GM12878 (cell line): ENCODE data around the gene VTI1A. TPM values are rescaled to one million over a fixed set of nuclear protein-coding genes. Genes with fewer than 3 reads are reported as not detected.

ENCODE experiments used
- ATAC-seq: fragments of 200-7000 bp; cut with Tn5 transposase; 3 replicates; pipeline ENCODE4 v1.9.1; 2020; ENCODE audit warnings: mild to moderate bottlenecking, moderate library complexity
- BruUV-seq: library from RNA; stranded (reverse); fragments of 400-500 nt; replicated peaks from 2 replicates; lab custom pipeline; 2021; lab: Mats Ljungman, UMichigan
- CTCF ChIA-PET: fragments of 300-600 bp; sonication (Branson Sonifier 250); formaldehyde crosslinking; extraction: SDS; loops from one replicate; lab custom pipeline; 2021; ENCODE audit warnings: inconsistent platforms; lab: Yijun Ruan, JAX
- POLR2A ChIA-PET: fragments of 350-600 bp; formaldehyde crosslinking; extraction: SDS; loops from one replicate; lab custom pipeline; 2021; ENCODE audit warnings: inconsistent platforms; lab: Charles Lee
- RAD21 ChIA-PET: fragments of 300-600 bp; sonication (Branson Sonifier 250); formaldehyde crosslinking; loops from one replicate; lab custom pipeline; 2023; ENCODE audit warnings: antibody characterized with exemption; ENCODE audit not compliant: unreplicated experiment; lab: Charles Lee
- SMC1A ChIA-PET: fragments of 300-600 bp; sonication (Branson Sonifier 250); formaldehyde crosslinking; loops from one replicate; lab custom pipeline; 2023; ENCODE audit not compliant: unreplicated experiment, uncharacterized antibody; lab: Charles Lee
- DNase-seq: peaks from one replicate; pipeline ENCODE4 v3.0.0-alpha.2; 2011; ENCODE audit warnings: low read depth, low spot score
- FAIRE-seq: peaks from 3 replicates; lab custom pipeline; 2011; peaks lifted over from hg19 to GRCh38; lab: Jason Lieb, UNC
- H2AFZ ChIP-seq: 2 replicates; pipeline ENCODE4 v1.6.0; 2011; ENCODE audit warnings: low read depth, low read length, control low read depth; ENCODE audit not compliant: control insufficient read depth
- H3K27ac ChIP-seq: 2 replicates; pipeline ENCODE4 v1.5.1; 2011; ENCODE audit warnings: control low read depth; ENCODE audit not compliant: control insufficient read depth, insufficient read depth
- H3K27me3 ChIP-seq, 2 experiments: replicated peaks in 1 of 2; 2 replicates each; pipeline versions ENCODE4 v1.6.0 to v1.6.1; 2011; ENCODE audit warnings: low read length in 1 of 2; ENCODE audit not compliant: control insufficient read depth in 2 of 2, insufficient read depth in 2 of 2
- H3K36me3 ChIP-seq, 2 experiments: 2 replicates each; pipeline ENCODE4 v1.5.1; 2011; ENCODE audit warnings: low read length in 1 of 2; ENCODE audit not compliant: control insufficient read depth in 2 of 2, insufficient read depth in 2 of 2
- H3K4me1 ChIP-seq: 2 replicates; pipeline ENCODE4 v1.6.1; 2011; ENCODE audit warnings: mild to moderate bottlenecking, low read length, moderate library complexity, mixed read lengths; ENCODE audit not compliant: control insufficient read depth, insufficient read depth
- H3K4me2 ChIP-seq: 2 replicates; pipeline ENCODE4 v1.6.0; 2011; ENCODE audit warnings: control low read depth; ENCODE audit not compliant: control insufficient read depth, insufficient read depth
- H3K4me3 ChIP-seq: fragments of 200-600 bp; sonication (generic); 2 replicates; pipeline ENCODE4 v1.5.1; 2016
- H3K79me2 ChIP-seq: 2 replicates; pipeline ENCODE4 v1.6.0; 2011; ENCODE audit warnings: low read length; ENCODE audit not compliant: control insufficient read depth, insufficient read depth
- H3K9ac ChIP-seq: 2 replicates; pipeline ENCODE4 v1.8.0; 2011; ENCODE audit warnings: low read length, control low read depth, mixed read lengths; ENCODE audit not compliant: control insufficient read depth, insufficient read depth
- H3K9me3 ChIP-seq: replicated peaks from 3 replicates; pipeline ENCODE4 v1.5.1; 2011; ENCODE audit warnings: mild to moderate bottlenecking, low read length; ENCODE audit not compliant: control insufficient read depth, insufficient read depth
- H4K20me1 ChIP-seq: 2 replicates; pipeline ENCODE4 v1.6.0; 2011; ENCODE audit not compliant: control insufficient read depth, insufficient read depth
- CHD2 ChIP-seq: IDR thresholded peaks from 2 replicates; pipeline ENCODE4 v1.6.1; 2011; ENCODE audit warnings: low read depth, low read length, improper control_type of control experiment, borderline replicate concordance
- FOS ChIP-seq: IDR thresholded peaks from 3 replicates; pipeline ENCODE4 v1.6.1; 2011; ENCODE audit warnings: borderline replicate concordance; ENCODE audit not compliant: insufficient read length; ENCODE audit errors: extremely low read depth
- FOXK2 ChIP-seq: fragments of 450-650 bp; IDR thresholded peaks from 2 replicates; pipeline ENCODE4 v1.6.1; 2017; ENCODE audit warnings: mild to moderate bottlenecking, moderate library complexity
- IKZF1 ChIP-seq: fragments of 450-650 bp; conservative IDR thresholded peaks from 2 replicates; pipeline ENCODE4 v1.6.1; 2017; ENCODE audit warnings: antibody characterized with exemption, mild to moderate bottlenecking
- MXI1 ChIP-seq: fragments of 150-350 bp; IDR thresholded peaks from 2 replicates; pipeline ENCODE4 v1.6.1; 2011; ENCODE audit warnings: low read depth, mild to moderate bottlenecking, inconsistent platforms, low read length, improper control_type of control experiment
- PAX5 ChIP-seq: IDR thresholded peaks from 2 replicates; pipeline ENCODE4 v1.6.1; 2011; ENCODE audit warnings: low read depth, low read length, borderline replicate concordance
- RELA ChIP-seq: fragments of 450-650 bp; IDR thresholded peaks from 2 replicates; pipeline ENCODE4 v1.8.0; 2014; ENCODE audit warnings: borderline replicate concordance; ENCODE audit not compliant: partially characterized antibody
- WGBS: methylation state at CpG from one replicate; pipeline ENCODE4 v1.1.6; 2016; ENCODE audit warnings: low lambda C conversion rate; ENCODE audit not compliant: insufficient replicate concordance, insufficient coverage; ENCODE audit errors: missing lambda C conversion rate; 5-methylcytosine and 5-hydroxymethylcytosine counted together
- in situ Hi-C: fragments of 300-500 bp; cut with MboI; formaldehyde crosslinking; loops from 9 replicates; pipeline ENCODE4 v1.14.3; 2018; ENCODE audit warnings: mixed read lengths
- intact Hi-C: fragments of 100-400 bp; cut with micrococcal nuclease; formaldehyde crosslinking; loops from one replicate; pipeline ENCODE4 v1.14.2; 2022; ENCODE audit not compliant: unreplicated experiment
- polyA plus RNA-seq, 11 experiments: library from polyadenylated mRNA; depleted of rRNA in 4 of 11; unstranded in 6 of 11; stranded (reverse) in 5 of 11; fragments of >200 nt; fragmentation: Nextera tagmentation in 4 of 11; fragmentation: Illumina TruSeq in 1 of 11; extraction: Ambion mirVana in 4 of 11; extraction: Trizol in 1 of 11; gene quantifications; 1 replicate in 1 of 11; 2 replicates in 10 of 11; pipeline versions ENCODE4 v1.2.1 to v1.2.3, GENCODE V29; 2011 to 2016; ENCODE audit warnings: inconsistent platforms in 2 of 11, missing spikeins in 2 of 11, low read depth in 1 of 11
- total RNA-seq, 4 experiments: library from RNA; depleted of rRNA in 3 of 4; stranded (reverse); fragments of >200 nt in 3 of 4; fragmentation: Illumina TruSeq in 1 of 4; extraction: Trizol in 1 of 4; gene quantifications; 2 replicates each; pipeline versions ENCODE4 v1.2.1 to v1.2.3, GENCODE V29; 2013 to 2021
- TF ChIP-seq, protein P1 (sequence below): fragments of 150-350 bp; IDR thresholded peaks from 2 replicates; pipeline ENCODE4 v1.6.1; 2014; ENCODE audit warnings: mild to moderate bottlenecking, low read depth, low read length
- TF ChIP-seq, protein P2 (sequence below): IDR thresholded peaks from 2 replicates; pipeline ENCODE4 v1.6.1; 2011; ENCODE audit warnings: mild to moderate bottlenecking, low read depth, low read length, moderate library complexity; ENCODE audit not compliant: insufficient replicate concordance
- TF ChIP-seq, protein P3 (sequence below): IDR thresholded peaks from 2 replicates; pipeline ENCODE4 v1.6.1; 2012; ENCODE audit warnings: low read length, inconsistent platforms
- TF ChIP-seq, protein P4 (sequence below): fragments of 450-650 bp; formaldehyde crosslinking; IDR thresholded peaks from 2 replicates; pipeline ENCODE4 v1.4.0; 2022; ENCODE audit warnings: mild to moderate bottlenecking, moderate library complexity
- TF ChIP-seq, protein P5 (sequence below): fragments of 450-650 bp; IDR thresholded peaks from 2 replicates; pipeline ENCODE4 v1.6.1; 2017; ENCODE audit warnings: borderline replicate concordance

VTI1A gene
- total and polyA plus RNA-seq, 10 of the 15 experiments (the other 5 are each of a cell fraction or from before 2014, with no cell fraction given): 12.4 to 43.2 (median 27.5) TPM

DNA sequence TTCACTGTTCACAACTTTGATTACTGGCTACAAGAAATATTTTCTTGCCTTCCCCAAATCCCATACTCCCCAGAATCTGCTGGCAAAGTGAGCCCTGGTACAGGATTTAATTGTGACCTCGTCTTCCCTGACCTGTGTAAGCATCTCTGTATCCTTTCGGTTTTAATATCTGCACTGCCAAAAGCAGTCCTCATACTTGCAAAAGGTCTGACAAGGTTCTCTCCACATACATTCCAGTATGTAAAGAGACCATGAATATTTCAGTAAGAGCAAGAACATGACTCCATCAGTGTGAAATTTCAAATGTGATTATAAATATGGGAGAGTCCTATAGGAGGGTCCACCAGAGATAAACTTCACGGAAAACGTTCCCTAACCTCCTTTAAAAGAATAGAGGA, 369.0 kb downstream of the VTI1A start (continued):
- TF ChIP-seq, protein P1, sequence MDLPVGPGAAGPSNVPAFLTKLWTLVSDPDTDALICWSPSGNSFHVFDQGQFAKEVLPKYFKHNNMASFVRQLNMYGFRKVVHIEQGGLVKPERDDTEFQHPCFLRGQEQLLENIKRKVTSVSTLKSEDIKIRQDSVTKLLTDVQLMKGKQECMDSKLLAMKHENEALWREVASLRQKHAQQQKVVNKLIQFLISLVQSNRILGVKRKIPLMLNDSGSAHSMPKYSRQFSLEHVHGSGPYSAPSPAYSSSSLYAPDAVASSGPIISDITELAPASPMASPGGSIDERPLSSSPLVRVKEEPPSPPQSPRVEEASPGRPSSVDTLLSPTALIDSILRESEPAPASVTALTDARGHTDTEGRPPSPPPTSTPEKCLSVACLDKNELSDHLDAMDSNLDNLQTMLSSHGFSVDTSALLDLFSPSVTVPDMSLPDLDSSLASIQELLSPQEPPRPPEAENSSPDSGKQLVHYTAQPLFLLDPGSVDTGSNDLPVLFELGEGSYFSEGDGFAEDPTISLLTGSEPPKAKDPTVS: no peak
- no peak for TF ChIP-seq FOS
- TF ChIP-seq RELA: no peak
- TF ChIP-seq, protein P2, sequence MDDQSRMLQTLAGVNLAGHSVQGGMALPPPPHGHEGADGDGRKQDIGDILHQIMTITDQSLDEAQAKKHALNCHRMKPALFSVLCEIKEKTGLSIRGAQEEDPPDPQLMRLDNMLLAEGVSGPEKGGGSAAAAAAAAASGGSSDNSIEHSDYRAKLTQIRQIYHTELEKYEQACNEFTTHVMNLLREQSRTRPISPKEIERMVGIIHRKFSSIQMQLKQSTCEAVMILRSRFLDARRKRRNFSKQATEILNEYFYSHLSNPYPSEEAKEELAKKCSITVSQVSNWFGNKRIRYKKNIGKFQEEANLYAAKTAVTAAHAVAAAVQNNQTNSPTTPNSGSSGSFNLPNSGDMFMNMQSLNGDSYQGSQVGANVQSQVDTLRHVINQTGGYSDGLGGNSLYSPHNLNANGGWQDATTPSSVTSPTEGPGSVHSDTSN: no peak

DNA sequence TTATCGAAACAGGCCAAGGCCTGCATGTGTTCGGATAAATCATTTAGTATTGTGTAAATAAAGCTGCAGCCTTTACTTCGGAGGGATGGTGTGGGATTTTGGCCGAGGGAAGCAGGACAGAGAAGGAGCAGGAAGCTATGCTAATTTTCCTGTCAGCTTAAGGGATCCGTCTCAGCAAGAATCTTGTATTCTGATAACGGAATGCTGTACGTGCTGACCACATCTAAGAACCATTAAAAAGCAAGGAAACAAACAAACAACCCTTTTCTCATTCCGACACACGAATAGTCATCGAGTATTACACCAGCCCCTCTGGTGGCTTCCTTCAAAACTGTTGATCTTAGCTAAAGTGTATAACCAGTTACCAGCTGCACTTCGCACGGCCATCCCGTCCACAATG, 369.9 kb downstream of the VTI1A start:
- CTCF ChIA-PET: no interaction called here
- intact Hi-C loops (no loop called here), in situ Hi-C loops (no loop called here)
- H3K9ac ChIP-seq: no peak overlapping the region
- H3K79me2 ChIP-seq: no peaks in the 10 kb centered on the region
- RAD21 ChIA-PET: no interaction called here
- H3K4me3 ChIP-seq: no peak overlapping the region
- no peak for TF ChIP-seq IKZF1
- TF ChIP-seq, protein P3, sequence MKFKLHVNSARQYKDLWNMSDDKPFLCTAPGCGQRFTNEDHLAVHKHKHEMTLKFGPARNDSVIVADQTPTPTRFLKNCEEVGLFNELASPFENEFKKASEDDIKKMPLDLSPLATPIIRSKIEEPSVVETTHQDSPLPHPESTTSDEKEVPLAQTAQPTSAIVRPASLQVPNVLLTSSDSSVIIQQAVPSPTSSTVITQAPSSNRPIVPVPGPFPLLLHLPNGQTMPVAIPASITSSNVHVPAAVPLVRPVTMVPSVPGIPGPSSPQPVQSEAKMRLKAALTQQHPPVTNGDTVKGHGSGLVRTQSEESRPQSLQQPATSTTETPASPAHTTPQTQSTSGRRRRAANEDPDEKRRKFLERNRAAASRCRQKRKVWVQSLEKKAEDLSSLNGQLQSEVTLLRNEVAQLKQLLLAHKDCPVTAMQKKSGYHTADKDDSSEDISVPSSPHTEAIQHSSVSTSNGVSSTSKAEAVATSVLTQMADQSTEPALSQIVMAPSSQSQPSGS: no peak
- no peak for TF ChIP-seq MXI1
- TF ChIP-seq FOS: no peak
- TF ChIP-seq, protein P4, sequence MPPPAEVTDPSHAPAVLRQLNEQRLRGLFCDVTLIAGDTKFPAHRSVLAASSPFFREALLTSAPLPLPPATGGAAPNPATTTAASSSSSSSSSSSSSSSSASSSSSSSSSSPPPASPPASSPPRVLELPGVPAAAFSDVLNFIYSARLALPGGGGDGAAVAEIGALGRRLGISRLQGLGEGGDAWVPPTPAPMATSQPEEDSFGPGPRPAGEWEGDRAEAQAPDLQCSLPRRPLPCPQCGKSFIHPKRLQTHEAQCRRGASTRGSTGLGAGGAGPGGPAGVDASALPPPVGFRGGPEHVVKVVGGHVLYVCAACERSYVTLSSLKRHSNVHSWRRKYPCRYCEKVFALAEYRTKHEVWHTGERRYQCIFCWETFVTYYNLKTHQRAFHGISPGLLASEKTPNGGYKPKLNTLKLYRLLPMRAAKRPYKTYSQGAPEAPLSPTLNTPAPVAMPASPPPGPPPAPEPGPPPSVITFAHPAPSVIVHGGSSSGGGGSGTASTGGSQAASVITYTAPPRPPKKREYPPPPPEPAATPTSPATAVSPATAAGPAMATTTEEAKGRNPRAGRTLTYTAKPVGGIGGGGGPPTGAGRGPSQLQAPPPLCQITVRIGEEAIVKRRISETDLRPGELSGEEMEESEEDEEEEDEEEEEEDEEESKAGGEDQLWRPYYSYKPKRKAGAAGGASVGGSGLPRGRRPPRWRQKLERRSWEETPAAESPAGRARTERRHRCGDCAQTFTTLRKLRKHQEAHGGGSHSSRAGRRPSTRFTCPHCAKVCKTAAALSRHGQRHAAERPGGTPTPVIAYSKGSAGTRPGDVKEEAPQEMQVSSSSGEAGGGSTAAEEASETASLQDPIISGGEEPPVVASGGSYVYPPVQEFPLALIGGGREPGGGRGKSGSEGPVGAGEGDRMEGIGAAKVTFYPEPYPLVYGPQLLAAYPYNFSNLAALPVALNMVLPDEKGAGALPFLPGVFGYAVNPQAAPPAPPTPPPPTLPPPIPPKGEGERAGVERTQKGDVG (CRISPR knock-in tag): no peak
- TF ChIP-seq PAX5: no peak
- TF ChIP-seq CHD2: no peak
- TF ChIP-seq, protein P5, sequence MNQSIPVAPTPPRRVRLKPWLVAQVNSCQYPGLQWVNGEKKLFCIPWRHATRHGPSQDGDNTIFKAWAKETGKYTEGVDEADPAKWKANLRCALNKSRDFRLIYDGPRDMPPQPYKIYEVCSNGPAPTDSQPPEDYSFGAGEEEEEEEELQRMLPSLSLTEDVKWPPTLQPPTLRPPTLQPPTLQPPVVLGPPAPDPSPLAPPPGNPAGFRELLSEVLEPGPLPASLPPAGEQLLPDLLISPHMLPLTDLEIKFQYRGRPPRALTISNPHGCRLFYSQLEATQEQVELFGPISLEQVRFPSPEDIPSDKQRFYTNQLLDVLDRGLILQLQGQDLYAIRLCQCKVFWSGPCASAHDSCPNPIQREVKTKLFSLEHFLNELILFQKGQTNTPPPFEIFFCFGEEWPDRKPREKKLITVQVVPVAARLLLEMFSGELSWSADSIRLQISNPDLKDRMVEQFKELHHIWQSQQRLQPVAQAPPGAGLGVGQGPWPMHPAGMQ: no peak
- no peak for TF ChIP-seq FOXK2
- POLR2A ChIA-PET: no interaction called here
- H3K4me1 ChIP-seq: no peaks in the 10 kb centered on the region
- no peak overlapping the region for H3K4me2 ChIP-seq
- no peak overlapping the region for H3K27ac ChIP-seq
- SMC1A ChIA-PET: no interaction called here
- no peaks in the 10 kb centered on the region for H4K20me1 ChIP-seq
- no TSS peak for BruUV-seq
- ATAC-seq (no peak), FAIRE-seq (no peak), DNase-seq (no peak)
- H3K9me3 ChIP-seq: no peaks in the 10 kb centered on the region
- 95% methylated on average over 13 of the region's 13 CpGs for WGBS
- H2AFZ ChIP-seq: no peak overlapping the region
- no peaks in the 10 kb centered on the region for H3K27me3 ChIP-seq
- H3K36me3 ChIP-seq: no peaks in the 10 kb centered on the region
